HPDE6-E6E7 (cell line): Measurements from ENCODE around the gene PNMA6E.
A peak's percentile ranks its signal among the peaks of the same experiment; 100 is the strongest.
"Not testable (repeated sequence)": the region's sequence is repeated elsewhere in the genome, so short reads cannot be mapped to it uniquely, and the experiment has no call there.

Experiments
- DNase-seq: peaks from one replicate; pipeline ENCODE4 v3.0.0; 2011; ENCODE audit warnings: missing footprints; ENCODE audit errors: extremely low spot score

The PNMA6E gene

DNA sequence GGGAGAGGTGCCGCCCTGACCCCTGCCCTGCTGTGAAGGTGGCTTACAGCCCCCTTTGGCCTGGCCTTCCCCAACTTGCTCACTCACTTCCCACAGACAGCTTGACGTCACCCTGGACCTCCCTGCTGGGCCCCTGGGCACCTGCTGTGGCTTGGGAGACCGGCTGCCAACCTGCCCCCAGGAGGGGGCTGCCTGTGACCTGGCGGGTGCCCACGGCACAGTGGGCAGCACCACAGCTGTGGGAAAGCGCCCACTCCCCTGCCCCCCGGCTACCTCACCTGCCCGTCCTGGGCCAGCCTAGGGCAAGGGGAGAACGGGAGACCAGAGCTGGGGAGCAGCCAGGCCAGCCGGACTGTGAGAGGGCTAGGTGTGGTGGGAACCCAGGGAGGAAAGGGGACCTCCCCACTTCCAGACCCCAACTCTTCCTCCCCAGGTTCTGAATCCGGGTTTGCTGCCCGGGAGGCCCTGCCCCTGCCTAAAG lies 7.8 kb upstream of the PNMA6E start:
- DNase-seq = no peak

GRCh38 chrX:153408221-153408721 lies 7.1 kb upstream of the PNMA6E start:
- DNase-seq = no peak

DNA sequence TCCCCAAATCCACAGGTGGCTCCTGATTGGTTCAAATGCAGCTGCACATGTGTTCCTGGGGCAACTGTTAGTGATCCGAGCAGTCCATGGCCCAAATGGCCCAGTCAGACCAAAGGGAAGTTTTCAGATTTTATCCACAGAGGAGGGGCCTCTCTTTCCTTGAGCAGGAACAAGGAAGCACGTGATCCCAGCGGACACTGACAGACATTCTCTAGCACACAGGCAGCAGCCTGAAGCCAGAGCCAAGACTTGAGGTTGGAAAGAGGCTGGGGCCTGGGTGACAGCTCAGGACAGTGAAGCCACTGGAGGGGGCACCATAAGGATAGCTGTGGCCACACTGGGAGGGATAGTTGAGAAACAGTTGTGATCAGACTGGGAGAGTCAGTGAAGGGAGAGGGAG lies 6.6 kb upstream of the PNMA6E start:
- DNase-seq = no peak

GRCh38 chrX:153406903-153407302 lies 5.8 kb upstream of the PNMA6E start:
- no peak for DNase-seq

- no peak for DNase-seq
These were observed 4.9 kb upstream of the PNMA6E start for GRCh38 chrX:153406011-153406410.

DNA sequence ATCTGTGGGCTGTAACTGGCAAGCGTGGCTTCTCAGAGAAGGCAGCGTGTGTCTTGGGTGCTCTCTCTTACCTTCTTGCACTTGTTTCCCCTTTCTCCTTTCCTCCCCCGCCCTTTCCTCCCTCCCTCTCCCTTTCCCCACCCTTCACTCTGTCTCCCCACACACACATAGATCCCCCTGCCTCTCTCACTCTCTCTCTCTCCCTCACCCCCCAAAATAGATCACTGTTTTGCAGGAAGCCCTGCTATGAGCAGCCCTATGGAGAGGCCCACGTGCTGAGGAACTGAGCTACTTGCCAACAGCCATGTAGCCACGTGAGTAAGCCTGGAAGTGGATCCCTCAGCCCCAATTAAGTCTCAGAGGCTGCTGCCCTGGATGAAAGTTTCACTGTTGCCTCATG lies 4.3 kb upstream of the PNMA6E start:
- DNase-seq = no peak

GRCh38 chrX:153404333-153404732 lies 3.2 kb upstream of the PNMA6E start:
- DNase-seq = not testable (repeated sequence)

DNA sequence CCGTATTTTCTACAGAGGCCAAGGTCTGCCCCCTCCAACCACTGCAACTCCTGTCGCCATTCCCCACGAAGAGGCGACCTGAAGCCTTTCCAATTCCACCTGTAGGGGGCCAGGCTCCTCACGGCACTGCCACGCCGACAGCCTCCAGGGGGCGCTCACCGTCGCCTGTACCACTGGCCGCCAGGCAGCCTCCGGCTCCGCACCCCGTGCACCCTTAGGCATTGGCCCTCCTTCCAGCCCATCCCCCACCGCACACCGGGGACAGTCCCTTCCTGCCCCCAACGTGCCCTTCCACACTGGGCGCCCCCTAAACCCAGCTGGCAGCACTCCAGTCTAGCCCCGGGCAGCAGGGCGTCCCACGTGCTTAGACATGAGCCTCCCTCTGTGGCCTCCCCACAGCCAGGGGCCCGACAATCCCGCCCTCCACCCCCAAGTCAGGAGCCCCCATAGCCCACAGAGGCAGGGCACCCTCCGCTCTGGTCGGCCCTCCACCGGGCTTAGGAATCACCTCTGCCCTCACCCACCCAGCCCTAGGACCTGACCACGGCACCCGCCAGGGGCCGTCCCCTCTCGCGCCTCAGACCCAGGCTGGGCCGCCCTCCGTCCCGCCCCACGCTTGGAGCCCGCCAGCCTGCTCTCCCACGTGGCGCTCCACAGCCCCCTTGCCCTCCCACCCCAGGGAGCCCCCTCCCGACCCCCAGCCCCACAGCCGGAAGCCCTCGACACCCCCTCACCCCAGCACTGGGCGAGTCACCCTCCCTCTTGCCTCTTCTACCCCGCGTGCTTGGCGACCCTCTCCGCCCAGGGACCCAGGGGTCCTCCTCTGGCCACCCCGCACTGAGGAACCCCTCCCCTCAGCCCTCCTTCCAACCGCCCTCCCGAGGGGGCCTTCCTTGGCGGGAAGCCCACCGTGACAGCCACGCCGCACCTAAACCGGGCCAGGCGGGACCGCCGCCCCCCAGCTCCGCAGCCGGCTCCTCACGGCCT lies 711 bp downstream of the PNMA6E start:
- peak; percentile 61 for DNase-seq

DNA sequence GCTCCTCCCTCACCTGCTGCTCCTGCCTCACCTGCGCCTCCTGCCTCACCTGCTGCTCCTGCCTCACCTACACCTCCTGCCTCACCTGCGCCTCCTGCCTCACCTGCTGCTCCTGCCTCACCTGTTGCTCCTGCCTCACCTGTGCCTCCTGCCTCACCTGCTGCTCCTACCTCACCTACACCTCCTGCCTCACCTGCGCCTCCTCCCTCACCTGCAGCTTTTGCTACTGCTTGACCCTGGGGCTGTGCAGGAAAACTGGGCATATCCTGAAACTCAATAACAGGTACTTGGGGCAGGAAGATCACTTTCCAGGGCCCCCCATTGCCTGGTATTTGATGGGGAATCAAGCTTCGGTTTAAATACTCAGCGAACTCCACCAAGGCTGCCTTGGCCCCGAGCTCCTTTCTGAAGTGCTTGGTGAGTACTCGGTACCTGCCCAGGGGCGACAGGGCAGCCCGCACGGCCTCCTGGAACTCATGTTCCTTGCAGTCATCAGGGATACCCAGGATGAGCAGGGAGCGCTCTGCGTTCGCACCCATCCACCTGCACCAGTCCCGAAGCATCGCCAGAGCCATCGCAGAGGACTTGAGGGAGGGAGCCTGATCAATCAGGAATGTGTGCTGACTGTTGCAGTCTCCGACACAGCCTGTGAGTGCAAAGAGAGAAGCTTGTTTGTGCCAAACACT lies 2.7 kb downstream of the PNMA6E start:
- no peak for DNase-seq

GRCh38 chrX:153397256-153397960 lies 3.7 kb downstream of the PNMA6E start:
- DNase-seq = no peak

GRCh38 chrX:153396320-153397195 lies 4.6 kb downstream of the PNMA6E start:
- no peak for DNase-seq

DNA sequence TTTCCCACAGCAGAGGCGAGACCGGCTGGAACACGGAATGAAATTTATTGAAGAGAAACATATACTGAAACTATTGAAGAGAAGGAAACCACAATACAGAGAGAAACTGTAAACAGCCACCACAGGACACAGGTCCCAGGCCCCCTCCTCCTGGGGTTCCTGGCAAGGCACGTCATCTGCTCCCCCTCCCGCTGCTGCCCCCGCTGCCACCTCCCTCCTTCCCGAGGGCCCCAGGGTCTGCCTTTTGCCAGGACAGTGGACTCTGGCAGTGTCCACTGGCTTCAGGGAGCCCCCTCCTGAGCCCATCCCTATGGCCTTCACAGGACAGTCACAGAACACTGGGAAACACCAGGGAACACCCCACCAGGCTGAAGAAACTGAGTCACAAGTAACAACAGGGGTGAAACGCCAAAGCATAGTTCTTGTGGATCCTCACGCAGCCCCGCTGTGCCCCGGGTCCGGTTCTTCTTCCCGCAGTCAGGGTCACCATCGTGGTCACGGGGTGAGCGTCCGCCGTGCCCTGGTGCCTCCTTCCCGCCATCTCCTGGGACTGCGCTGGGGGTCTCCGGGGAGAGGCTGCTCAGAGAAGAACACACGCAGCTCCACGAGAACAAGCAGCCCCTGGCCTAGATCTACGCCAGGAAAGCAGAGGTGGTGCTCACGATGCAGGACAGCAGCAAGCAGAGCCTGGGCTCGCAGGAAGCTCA lies 5.4 kb downstream of the PNMA6E start:
- no peak for DNase-seq

- no peak for DNase-seq
These were observed 6.5 kb downstream of the PNMA6E start for GRCh38 chrX:153394612-153395011.

DNA sequence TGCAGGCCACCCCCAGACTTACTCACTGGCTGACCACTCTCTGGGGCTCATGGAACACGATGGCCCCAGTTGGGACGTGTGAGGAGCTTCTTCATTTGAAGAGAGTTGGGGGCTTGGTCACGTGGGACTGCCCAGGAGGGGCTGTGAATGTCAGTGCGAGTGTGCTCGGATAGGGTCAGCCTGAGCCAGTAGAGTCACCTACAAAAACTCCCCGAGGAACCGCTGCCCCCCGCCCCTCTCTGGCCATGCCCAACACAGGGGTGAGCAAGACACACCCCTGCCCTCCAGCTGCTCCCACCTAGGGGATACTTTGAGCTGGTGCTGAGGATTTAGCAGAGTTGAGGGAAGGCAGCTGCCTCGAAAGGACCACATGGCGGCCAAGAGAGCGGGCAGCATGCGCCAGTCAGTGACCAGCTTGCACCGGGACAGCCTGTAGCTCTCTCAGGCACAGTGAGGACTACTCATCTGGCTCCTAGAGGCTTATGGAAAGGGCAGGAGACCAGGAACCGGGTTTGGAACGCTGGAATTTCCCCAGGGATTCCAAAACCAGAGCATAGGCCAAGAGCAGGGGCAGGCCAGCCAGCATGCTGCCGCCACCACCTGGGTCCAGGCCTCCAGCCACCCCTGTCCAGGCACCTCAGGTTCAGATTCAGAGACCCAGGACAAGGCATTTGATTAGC lies 8.4 kb downstream of the PNMA6E start:
- DNase-seq = no peak

- not testable (repeated sequence) for DNase-seq
These were observed 11.7 kb downstream of the PNMA6E start for GRCh38 chrX:153389460-153389768.

DNA sequence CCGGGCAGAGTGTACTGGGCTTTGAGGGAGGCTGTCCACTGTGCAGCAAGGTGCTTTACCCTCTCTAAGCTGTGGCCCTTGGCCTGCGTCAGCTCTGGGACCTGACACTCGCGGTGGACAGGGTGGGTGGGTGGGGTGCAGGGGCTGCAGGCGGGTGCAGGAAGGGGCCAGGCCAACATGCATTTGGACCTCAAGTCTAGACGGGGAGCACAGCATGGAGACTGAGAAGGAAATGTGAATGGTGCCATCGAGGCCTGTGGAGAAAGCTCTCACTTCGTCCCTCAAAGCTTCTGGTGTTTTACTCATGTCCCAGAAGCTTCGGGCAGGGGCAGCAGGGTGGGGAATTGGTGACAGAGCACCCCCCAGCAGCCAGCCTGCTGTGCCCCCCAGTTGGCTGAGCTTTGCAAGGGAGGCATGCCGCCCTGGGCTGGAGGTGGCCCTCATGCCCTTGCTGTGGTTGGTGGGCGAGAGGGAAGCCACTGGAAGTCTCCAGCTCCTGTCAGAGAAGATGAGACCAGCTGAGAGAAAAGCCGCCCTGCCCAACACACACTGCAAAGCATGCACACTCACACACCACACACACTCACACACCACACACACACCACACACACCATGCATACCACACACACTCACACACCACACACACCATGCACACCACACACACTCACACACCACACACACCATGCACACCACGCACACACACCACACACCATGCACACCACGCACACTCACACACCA lies 12.3 kb downstream of the PNMA6E start:
- DNase-seq = no peak

- no peak for DNase-seq
These were observed 13.0 kb downstream of the PNMA6E start for GRCh38 chrX:153387987-153388721.

DNA sequence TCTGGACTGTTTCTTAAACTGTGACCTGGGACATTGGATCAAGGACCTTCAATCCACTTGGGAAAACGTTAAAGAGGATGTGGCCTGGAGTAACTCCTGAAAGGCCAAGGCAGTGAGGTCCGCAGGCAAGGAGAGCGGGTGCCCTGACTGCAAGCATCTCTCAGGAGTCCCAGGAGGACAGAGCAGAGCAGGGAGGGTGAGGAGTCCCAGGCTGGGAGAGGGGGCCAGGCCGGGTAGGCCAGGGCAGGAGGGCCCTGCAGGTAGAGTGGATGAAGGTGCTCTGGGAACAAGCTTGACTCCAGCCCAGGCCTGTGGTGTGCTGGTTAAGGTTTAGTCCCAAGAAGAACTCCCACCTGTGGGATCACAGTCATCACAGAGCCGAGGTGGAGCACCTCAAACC lies 13.8 kb downstream of the PNMA6E start:
- DNase-seq = no peak

- no peak for DNase-seq
These were observed 15.1 kb downstream of the PNMA6E start for GRCh38 chrX:153386097-153386496.
